HL-60 (cell line): ENCODE measurements around the gene ZBTB3.
"Not testable (repeated sequence)": the region's sequence is repeated elsewhere in the genome, so short reads cannot be mapped to it uniquely, and the experiment has no call there.

Experiments used
- CTCF ChIP-seq: IDR thresholded peaks from one replicate; pipeline ENCODE4 v1.5.1; 2011; ENCODE audit warnings: low read length, control low read depth, inconsistent platforms; ENCODE audit not compliant: insufficient read depth
- GABPA ChIP-seq: IDR thresholded peaks from 2 replicates; pipeline ENCODE4 v1.6.1; 2012; ENCODE audit warnings: low read depth

- not testable (repeated sequence) for TF ChIP-seq CTCF, GABPA
These were observed 50.0 kb downstream of the ZBTB3 start for GRCh38 chr11:62703921-62704320.
